NCI-H187 treated with DMSO at 0.1 percent for 48 hours (cell line): ENCODE results near the gene DYDC1.
"Not testable (repeated sequence)": the region's sequence is repeated elsewhere in the genome, so short reads cannot be mapped to it uniquely, and the experiment has no call there.

Experiments
- DNase-seq: peaks from one replicate; lab custom pipeline; 2025; lab: John Stamatoyannopoulos, UW

DYDC1 gene

DNA sequence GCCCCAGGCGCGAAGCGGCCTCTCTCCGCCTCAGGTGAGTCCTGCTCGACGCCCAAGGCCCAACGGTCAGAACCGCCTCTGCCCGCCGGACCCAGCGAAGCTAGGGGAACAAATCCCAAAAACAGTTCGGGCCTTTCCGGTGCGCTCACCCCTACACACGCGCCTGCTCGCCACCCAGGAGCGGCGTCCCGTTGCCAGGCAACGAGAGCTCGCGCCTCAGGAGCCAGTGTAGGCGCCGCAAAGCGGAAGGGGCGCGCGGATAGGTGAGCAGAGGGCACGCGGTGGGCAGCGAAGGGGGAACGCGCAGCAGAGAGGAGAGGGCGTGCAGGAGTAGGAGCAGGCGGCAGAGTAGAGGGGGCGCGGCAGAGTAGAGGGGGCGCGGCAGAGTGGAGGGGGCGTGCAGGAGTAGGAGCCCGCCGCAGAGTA is at the start of gene DYDC1, which contains the start of gene DYDC2:
TSS of gene DYDC1 (minus strand) at position 193 of the 426 bp plus-strand sequence. CDS start 4,154 bp downstream, outside the sequence.
TSS of gene DYDC2 (plus strand) at position 219 of the 426 bp plus-strand sequence. CDS start 5,663 bp downstream, outside the sequence.
- DNase-seq, result no peak

DNA sequence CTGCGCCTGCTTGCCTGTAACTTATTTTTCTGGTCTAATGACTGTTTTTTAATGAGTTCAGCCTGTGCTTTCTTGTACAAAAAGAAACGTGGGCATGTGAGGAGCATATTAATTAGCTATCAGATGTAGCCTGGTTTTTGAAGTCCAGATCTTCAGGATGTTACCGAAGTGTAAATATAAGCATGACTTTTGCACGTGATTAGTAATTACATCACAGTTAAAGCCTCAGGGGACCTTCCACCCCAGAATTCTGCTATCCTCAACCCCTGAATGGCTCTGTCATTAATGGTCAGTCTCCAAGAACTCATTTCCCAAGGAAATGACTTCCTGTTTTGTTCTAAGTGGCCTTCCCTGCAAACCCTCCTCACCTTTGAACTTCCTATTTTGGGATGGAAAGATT is 49.6 kb upstream of the DYDC1 start:
- DNase-seq, result no peak

DNA sequence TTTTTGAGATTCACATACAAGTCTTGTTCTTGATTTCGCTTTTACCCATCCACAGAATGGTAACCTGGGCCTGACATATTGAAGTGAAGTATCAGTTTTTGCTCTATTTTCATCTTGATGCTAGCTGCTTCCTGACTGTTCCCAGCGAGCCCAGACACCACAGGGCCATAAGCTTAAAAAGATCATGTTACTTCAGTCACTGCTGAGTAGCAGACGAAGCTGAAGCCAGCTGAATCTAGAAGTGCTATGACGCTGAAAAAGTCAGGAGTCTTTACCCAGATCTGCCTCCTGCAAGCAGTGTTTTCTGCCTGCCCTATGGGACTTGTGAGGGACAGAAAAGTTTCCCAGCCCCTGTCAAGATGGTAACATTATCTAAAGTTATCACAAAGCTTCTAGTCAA is 49.1 kb upstream of the DYDC1 start:
- DNase-seq, result no peak

DNA sequence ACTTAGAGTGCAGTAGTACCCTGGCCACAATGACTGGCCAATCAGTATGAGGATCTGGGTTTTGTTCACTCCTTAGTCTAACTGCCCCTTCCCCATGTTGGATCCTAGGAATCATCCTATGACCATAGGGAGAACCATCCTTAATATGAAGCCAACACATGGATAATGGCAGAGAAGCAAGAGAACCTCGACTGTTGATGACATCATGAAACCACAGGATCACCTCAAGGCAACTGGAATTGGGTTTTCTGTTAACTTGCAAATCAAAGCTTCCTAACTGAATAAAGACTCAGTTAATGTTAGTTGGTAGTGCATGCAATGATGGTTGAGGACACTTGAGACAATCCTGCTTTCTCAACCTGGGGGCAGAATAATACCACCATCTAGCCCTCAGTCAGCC is 48.5 kb upstream of the DYDC1 start:
- no peak for DNase-seq

DNA sequence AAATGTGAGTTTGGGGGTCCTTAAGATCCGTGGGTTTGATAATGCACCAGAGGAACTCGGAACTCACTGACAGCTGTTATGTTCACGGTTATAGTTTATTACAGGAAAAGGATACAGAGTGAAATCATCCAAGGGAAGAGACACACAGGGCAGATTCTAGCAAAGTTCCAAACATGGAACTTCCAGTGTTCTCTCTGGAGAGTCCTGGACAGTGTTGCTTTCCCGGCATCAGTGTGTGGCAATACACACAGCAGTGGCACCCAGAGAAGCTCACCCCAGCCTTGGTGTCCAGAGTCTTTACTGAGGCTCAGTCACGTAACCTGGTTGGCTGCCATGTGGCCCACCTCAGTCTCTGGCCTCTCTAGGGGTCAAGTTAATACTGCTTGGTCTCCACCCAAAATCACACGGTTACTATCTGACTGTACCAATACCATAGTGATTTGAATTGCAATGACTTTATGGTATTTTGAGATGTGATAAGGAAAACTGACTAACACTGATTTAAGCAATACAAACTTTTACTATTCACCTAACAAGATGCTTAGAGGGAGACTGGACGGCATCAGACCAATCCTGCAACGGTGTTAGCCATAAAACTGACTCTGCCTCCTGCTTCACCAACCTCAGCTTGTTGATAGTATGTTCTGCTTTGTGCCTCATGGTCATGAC is 43.7 kb upstream of the DYDC1 start:
- no peak for DNase-seq

DNA sequence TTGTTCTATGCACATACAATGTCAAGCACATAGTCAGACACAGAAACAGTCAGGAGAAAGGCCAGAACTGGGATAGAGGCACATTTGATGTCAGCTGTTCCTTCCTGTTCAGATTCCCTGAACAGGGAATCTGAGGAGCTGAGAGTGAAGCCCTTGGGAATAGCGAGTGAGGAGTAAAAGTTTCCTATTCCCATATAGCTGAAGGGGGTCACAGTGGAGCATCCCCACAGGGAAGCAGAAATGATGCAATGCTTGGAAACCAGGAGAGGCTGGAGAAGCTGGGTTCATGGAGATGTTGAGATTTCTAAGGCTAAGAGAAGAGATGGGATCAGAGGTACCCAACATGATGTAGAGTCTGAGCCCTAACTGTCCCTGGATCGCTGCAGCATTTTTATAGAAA is 40.5 kb upstream of the DYDC1 start:
- DNase-seq, result no peak

DNA sequence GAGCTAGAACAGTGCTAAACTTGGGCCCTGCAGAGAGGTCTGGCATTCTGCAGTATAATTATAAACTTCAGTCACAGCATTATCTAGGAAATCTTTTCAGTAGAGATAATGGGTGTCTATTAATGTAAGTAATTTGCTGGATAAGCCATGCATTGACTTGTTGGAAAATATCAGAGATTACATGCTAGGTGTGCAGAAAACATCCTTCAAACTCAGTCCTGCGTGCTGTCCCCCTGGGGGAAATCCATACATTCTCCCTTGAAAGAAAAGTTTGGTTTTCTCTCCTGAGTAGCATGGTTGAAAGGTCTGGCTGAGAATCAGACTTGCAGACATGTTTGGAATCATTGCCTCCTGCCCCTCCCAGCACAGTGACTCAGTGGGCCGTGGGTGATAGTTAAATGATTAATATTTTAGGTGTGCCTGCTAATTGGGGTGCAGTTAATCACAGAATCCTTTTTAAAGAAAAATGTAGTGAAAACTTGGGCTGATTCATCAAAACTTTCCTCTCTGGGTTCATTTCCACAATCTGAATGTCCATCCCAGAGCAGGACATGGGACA is 37.9 kb upstream of the DYDC1 start:
- no peak for DNase-seq

DNA sequence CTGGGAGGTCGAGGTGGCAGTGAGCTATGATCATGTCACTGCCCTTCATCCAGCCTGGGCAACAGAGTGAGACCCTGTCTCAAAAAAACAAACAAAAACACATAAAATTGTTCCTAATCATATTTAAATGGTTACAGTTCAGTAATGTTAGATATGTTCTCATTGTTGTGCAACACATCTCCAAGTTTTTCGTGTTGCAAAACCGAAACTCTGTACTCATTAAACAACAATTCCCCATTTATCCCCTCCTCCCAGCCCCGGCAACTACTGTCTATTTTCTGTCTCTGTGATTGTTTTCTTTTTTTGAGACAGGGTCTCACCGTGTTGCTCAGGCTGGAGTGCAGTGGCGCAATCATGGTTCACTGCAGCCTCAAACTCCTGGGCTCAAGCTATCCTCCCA is 35.7 kb upstream of the DYDC1 start:
- DNase-seq, result no peak

DNA sequence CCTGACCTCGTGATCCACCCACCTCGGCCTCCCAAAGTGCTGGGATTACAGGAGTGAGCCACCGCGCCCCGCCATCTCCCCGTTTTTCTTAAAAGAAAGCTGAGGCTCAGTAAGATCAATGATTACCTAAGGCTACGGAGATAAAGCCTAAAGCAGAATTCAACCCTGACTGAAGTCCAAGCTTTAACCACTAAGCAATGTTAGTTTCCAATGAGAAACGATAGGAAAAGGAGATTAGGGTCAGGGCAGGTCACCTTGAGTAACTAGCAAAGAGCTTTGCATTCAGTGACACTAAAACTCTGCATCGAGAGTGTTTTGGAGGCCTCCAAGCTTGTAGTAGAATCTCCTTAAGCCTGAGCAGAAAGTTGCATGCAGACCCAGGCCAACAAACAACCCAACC is 34.2 kb upstream of the DYDC1 start:
- no peak for DNase-seq

DNA sequence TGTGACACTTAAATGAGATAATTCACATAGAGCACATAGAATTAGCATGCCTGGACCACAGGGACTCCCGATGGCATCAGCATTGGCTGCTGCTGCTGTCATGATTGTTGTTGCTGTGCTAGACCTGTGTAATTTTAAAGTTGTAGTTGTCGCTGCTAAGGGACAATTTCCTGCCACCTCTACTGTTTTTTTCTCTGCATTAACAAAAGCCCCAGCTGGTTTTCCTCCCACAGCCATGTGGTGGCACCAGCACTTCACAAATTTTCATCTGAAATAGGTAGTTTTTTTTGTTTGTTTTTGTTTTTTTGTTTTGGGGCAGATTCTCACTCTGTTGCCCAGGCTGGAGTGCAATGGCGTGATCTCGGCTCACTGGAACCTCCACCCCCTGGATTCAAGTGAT is 26.4 kb upstream of the DYDC1 start:
- no peak for DNase-seq

DNA sequence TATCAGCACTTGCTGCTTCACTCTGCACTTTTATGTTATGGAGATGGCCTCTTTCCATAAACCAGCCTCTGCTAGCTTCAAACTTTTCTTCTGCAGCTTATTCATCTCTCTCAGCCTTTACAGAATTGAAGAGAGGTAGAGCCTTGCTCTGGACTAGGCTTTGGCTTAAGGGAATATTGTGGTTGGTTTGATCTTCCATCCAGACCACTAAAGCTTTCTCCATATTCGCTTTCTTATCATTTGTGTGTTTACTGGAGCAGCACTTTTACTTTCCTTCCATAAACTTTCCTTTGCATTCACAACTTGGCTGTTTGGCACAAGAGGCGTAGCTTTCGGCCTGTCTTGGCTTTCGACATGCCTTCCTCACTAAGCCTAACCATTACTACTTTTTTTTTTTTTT is 23.6 kb upstream of the DYDC1 start:
- no peak for DNase-seq

DNA sequence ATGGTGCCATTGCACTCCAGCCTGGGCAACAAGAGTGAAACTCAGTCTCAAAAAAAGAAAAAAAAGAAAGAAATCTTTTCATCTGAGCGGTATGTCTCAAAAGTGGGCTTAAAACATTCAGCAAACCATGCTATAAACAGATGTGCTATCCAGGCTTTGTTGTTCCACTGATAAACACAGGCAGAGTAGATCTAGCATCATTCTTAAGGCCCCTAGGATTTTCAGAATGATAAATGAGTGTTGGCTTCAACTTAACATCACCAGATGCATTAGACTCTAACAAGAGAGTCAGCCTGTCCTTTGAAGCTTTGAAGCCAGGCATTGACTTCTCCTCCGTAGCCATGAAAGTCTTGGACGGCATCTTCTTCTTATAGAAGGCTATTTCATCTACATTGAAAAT is 23.1 kb upstream of the DYDC1 start:
- no peak for DNase-seq

DNA sequence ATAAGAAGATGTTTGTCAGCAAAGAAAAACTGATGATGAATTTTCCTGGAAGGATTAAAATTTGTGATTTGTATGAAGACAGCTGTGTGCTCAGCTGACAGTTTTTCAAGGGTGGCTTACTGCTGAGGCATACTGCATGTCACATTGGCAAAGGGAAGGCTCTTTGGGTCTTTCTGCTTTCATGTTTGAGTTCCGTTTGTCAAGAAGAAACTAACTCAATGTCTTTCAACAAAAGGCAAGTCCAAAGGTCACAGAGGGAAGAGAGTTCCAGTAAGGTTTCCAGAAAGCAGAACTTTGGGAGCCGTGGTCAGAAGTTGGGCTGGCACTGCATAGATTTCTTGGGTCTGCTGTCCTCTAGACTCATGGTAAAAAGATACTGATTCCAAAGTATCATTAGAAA is 16.9 kb upstream of the DYDC1 start:
- DNase-seq, result no peak

DNA sequence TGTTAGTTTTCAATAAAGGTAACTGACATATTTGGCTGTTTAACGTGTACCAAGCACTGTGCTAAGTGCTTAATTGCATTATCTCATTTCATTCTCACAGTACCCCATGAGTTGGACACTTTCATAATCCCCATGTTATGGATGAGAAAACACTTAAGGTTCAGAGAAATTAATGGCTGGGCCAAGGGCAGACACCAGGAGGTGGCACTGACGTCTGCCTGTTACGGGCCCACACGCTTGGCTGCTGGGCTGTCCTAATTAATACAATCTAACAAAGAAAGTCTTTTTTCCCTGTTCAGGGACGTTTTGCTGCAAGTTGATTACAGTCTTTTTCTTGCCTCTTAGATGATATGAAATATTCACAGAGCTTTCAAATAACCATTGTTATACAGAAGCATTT is 16.1 kb upstream of the DYDC1 start:
- DNase-seq, result no peak

DNA sequence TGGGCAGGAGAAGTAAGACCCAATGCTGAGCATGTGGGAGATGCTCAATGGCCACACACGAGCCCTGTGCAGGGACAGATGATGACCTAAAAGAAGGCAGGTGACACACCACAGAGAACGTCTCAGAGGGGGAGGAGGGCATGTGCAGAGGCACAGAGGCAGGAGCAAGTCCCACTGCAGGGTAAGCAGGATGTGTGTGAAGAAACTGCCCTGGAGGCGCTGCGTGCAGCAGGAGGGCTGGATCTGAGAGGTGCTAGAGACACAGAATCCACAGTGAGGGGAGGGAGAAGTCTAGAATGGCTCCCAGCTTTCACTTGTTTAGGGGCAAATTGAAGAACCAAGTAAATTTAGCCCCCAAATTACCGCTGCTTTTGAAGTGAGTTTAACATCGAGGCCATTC is 14.9 kb upstream of the DYDC1 start:
- no peak for DNase-seq

DNA sequence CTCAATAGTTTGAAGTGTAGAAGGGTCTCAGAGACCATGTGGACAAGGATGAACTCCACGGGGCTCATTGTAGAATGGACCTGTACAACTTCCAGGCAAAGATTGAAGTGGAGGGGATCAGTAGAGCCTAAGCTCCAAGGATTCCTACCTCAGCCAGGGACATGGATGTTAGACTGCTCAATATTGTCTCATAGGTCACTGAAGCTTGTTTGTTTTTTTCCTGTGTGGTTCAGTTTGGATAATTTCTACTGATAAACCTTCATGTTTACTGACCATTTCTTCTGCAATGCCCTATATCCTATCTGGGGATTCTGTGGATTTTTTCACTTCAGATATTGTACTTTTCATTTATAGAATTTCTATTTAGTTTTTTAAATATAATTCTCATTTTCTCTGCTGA is 9.0 kb upstream of the DYDC1 start:
- no peak for DNase-seq

DNA sequence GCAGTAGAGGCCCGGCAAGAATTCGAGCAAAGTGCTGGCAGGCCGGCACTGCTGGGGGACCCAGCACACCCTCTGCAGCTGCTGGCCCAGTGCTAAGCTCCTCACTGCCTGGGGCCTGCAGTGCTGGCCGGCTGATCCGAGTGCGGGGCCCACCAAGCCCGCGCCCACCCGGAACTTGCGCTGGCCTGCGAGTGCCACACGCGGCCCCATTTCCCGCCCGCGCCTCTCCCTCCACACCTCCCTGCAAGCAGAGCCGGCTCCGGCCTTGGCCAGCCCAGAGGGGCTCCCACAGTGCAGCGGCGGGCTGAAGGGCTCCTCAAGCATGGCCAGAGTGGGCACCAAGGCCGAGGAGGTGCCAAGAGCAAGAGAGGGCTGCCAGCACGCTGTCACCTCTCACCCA is 3.1 kb upstream of the DYDC1 start:
- DNase-seq, result no peak

DNA sequence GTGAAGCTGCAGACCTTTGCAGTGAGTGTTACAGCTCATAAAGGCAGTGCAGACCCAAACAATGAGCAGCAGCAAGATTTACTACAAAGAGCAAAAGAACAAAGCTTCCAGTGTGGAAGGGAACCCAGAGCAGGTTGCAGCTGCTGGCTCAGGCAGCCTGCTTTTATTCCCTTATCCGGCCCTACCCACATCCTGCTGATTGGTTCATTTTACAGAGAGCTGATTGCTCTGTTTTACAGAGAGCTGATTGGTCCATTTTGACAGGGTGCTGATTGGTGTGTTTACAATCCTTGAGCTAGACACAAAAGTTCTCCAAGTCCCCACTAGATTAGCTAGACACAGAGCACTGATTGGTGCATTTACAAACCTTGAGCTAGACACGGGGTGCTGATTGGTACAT is 2.4 kb upstream of the DYDC1 start:
- DNase-seq, result not testable (repeated sequence)

DNA sequence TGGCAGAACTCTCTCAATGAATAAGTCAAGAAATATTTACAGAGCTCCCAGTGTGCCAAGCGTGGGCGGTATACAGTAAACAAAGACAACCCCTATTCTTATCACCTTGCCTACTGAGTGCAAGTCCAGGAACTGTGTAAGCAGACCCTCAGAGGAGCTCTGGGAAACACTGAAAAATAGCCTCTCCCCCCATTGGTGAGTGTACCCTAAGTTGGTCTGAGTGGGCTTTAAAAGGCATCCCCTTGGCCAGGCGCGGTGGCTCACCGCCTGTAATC is 1.2 kb upstream of the DYDC1 start:
- no peak for DNase-seq

DNA sequence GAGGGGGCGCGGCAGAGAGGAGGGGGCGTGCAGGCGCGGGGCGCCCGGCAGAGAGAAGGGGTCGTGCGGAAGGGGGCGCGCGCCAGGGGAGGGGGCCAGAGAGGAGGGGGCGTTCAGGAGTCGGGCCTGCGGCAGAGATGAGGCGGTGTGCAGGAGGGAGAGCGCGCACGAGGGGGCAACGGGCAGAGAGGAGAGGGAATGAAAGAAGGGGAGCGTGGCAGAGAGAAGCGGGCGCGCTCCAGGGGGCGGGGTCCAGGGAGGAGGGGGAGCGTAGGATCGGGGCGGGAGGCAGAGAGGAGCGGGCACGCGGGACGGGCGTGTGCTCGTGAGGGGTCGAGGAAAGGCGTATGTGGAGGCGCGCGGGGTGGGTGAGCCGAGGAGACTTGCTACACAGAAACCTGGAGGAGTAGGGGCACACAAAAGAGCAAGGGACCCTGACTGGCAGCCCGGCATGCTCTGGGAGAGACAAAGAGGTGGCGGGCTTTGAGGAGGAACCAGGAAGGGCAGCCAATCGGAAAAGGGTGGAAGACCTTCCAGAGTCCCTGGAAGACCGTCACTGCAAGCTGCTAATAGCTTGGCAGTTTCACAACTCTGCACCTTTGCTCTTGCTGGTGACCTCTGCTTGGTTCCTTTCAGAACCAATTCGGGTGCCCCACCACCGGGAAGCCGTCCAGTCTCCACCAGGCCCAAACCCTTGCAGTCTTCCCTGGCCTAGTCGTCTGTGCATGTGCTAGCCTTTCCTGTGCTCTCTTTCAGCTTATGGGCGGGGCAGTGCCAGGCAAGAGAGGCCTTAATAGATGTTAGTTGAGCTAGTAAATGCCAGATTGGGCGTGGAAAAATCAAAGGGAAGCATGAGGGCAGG is 665 bp upstream of the DYDC1 start:
- DNase-seq, result no peak

DNA sequence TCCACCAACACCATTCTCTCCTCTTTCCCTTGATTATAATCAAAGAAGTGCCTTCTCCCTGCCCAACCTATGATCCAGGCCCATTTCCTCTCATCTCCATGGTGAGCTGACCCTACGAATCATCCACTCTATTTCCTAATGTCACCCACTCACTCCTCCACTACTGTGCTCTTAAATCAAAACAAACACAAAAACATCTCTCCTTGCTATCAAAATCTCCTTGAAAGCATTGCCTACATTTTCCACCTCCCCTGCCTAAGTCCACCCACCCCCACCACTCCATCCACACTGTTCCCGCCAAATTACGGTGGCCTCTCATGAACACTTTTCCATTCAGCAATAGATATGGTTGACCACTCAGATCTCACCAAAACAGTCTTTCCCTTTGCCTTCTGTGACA is 5.3 kb downstream of the DYDC1 start:
- DNase-seq, result no peak

DNA sequence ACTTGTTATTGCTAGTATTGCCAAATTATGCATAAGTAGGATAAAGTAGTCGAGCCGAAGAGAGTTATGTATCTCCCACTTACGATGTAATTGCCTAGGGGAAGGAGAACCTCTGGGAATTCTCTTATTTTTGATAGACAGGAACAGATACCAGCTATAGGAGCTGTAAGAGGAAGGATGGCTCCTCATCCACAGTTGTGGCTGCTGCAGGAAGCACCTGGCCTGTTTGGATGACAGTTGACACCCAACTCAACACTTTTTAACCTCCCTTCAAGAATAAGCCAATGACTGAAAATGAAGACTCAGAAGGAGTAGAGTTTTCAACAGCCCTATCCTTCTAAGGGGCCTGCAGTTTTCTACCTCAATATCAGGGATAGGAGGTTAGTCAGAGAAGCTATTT is 6.3 kb downstream of the DYDC1 start:
- no peak for DNase-seq

DNA sequence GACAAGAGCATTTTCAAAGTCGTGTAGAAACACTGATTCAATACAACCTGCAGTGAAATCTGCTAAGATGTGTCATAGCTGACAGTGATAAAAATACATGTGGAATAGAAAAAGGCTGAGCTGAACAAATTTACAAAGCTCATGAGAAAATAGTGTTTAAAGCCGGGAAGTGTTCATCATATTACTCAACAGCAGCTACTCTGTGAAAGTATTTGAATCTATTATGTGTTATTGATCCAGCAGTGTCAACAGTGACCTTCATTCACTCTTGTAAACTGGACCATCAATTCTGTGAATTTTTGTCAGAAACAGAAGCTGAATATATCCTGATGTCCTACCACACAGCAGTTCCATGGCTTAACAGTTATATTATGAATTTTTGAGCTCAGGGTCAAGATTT is 11.6 kb downstream of the DYDC1 start:
- DNase-seq, result no peak
